SK-N-MC (cell line): ENCODE data around the gene RALGPS1.

Source experiments
- DNase-seq: peaks from one replicate; pipeline ENCODE4 v3.0.0-alpha.2; 2011; ENCODE audit warnings: low read depth, low spot score
- H3K27ac ChIP-seq: fragments of 200-600 bp; sonication (generic); 2 replicates; pipeline ENCODE4 v1.5.1; 2016; ENCODE audit warnings: mixed run types
- H3K36me3 ChIP-seq: fragments of 200-600 bp; sonication (generic); 2 replicates; pipeline ENCODE4 v1.6.1; 2017; ENCODE audit warnings: antibody characterized with exemption, low read length, mixed read lengths; ENCODE audit not compliant: insufficient read depth
- H3K4me3 ChIP-seq: fragments of 200-600 bp; sonication (generic); 2 replicates; pipeline ENCODE4 v1.5.1; 2016
- H3K9ac ChIP-seq: fragments of 200-600 bp; sonication (generic); 2 replicates; pipeline ENCODE4 v1.8.0; 2017; ENCODE audit warnings: mixed run types, mixed read lengths; ENCODE audit not compliant: insufficient read length
- H3K9me3 ChIP-seq: fragments of 200-600 bp; sonication (generic); 2 replicates; pipeline ENCODE4 v1.6.1; 2017; ENCODE audit warnings: low read depth, mild to moderate bottlenecking, antibody characterized with exemption, low read length, moderate library complexity, mixed read lengths
- EZH2 ChIP-seq: fragments of 200-600 bp; sonication (generic); IDR thresholded peaks from one replicate; pipeline ENCODE4 v1.6.1; 2017; ENCODE audit warnings: antibody characterized with exemption
- FOXP2 ChIP-seq: optimal IDR thresholded peaks from 2 replicates; pipeline ENCODE3; 2011; ENCODE audit warnings: mild to moderate bottlenecking, moderate library complexity; ENCODE audit not compliant: insufficient read depth; ENCODE audit errors: extremely low read length, control extremely low read depth
- POLR2AphosphoS5 ChIP-seq: IDR thresholded peaks from 2 replicates; pipeline ENCODE4 v1.6.1; 2012; ENCODE audit warnings: mild to moderate bottlenecking, low read depth, low read length, borderline replicate concordance

RALGPS1 gene

DNA sequence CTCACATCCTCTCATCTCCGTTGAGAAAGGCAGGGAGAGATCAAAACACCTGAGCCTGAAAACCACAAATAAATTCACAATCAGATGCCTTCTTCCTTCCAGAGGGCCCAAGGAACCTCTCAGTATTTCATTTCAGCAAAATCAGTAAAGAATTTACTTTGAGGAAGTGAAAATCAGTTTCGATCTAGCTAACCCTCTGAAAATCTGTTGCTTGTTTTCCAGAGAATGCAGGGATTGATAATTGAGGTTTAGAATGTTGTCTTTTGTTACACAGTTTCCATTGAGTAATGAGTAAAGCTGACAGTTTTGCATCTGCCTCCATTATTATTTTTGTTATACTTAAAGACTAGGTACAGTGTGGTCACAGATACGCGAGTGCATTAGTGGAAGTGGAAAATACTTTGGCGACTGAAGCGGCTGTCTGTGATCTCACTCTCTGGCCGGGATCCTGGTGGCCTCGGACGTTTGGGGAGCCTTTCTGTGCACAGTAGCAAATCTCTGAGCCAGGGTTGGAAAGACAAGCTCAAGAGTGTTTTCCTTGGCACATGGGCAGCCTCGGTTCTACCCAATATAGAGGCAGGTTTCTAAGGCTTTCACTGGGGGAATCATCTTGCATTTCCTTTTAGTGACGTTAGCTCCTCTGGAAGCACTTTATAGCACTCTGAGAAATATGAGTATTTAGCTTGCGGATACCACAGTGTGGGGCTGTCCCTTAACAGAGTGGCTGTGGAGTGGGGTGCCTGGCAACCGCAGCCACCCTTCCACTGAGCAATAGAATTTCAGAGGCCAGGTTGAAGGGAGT lies 240.0 kb downstream of the RALGPS1 start:
- Histone ChIP-seq H3K9ac (no peak overlapping the region), H3K9me3 (no peaks in the 10 kb centered on the region), H3K4me3 (no peak overlapping the region), H3K27ac (no peak overlapping the region), H3K36me3 (no peaks in the 10 kb centered on the region)
- DNase-seq: no peak
- no peak for TF ChIP-seq FOXP2
- no peak for TF ChIP-seq EZH2
- no peak for TF ChIP-seq POLR2AphosphoS5

GRCh38 chr9:127155314-127155960 lies 240.9 kb downstream of the RALGPS1 start:
- no peak for TF ChIP-seq FOXP2
- no peak for TF ChIP-seq POLR2AphosphoS5
- no peak for TF ChIP-seq EZH2
- H3K4me3 ChIP-seq: no peak overlapping the region
- H3K36me3 ChIP-seq: no peaks in the 10 kb centered on the region
- no peak overlapping the region for H3K9ac ChIP-seq
- H3K27ac ChIP-seq: no peak overlapping the region
- no peaks in the 10 kb centered on the region for H3K9me3 ChIP-seq
- DNase-seq: no peak

GRCh38 chr9:127158786-127159324 lies 244.3 kb downstream of the RALGPS1 start:
- Histone ChIP-seq H3K36me3 (no peaks in the 10 kb centered on the region), H3K4me3 (no peak overlapping the region), H3K9me3 (no peaks in the 10 kb centered on the region), H3K27ac (peak overlapping the region; percentile 84), H3K9ac (no peak overlapping the region)
- DNase-seq: no peak
- TF ChIP-seq EZH2 (no peak), POLR2AphosphoS5 (no peak), FOXP2 (no peak)

GRCh38 chr9:127159325-127159801 lies 244.8 kb downstream of the RALGPS1 start:
- DNase-seq: no peak
- TF ChIP-seq POLR2AphosphoS5 (no peak), FOXP2 (no peak), EZH2 (no peak)
- peak overlapping the region; percentile 1; the same call in 1 of the 2 replicates for H3K4me3 ChIP-seq
- H3K9ac ChIP-seq: peak overlapping the region; percentile 46
- peak overlapping the region; percentile 84 for H3K27ac ChIP-seq
- H3K36me3 ChIP-seq: no peaks in the 10 kb centered on the region
- no peaks in the 10 kb centered on the region for H3K9me3 ChIP-seq

DNA sequence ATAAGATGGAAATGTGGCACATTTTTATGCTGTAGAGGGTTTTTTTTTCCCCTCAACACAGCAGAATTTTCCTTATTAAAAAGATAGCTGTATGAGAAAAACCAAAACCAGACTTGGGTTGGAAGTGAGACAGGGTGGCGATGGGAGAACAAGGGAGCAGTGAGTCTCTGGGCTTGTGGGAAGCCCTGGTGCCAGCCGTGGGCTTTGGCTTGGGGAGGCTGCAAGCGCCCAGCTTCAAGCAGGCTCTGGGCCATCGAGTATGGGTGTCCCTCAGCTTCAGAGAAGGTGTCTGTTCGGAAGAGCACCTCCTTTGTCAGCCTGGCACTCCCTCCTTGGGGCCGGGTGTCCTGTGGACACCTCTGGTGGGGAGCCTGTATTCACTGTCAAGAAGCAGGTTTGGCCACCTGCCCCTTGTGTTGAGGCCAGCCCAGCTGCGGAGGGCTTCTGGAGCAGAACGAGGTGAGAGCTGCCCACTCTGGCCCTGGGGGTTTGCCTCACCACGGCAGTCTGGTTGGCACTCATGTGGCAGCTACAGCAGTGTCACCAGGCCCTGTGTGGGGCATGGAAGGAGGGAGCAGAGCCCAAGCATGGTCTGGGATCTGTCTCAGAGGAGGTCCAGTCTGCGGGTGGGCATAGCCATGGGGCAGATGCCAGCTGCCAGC lies 245.5 kb downstream of the RALGPS1 start:
- no peak for TF ChIP-seq EZH2
- TF ChIP-seq FOXP2: no peak
- TF ChIP-seq POLR2AphosphoS5: no peak
- H3K9me3 ChIP-seq: no peaks in the 10 kb centered on the region
- H3K9ac ChIP-seq: peak overlapping the region; percentile 46
- H3K36me3 ChIP-seq: no peaks in the 10 kb centered on the region
- peak overlapping the region; percentile 84 for H3K27ac ChIP-seq
- DNase-seq: no peak
- peak overlapping the region; percentile 1; the same call in 1 of the 2 replicates for H3K4me3 ChIP-seq

DNA sequence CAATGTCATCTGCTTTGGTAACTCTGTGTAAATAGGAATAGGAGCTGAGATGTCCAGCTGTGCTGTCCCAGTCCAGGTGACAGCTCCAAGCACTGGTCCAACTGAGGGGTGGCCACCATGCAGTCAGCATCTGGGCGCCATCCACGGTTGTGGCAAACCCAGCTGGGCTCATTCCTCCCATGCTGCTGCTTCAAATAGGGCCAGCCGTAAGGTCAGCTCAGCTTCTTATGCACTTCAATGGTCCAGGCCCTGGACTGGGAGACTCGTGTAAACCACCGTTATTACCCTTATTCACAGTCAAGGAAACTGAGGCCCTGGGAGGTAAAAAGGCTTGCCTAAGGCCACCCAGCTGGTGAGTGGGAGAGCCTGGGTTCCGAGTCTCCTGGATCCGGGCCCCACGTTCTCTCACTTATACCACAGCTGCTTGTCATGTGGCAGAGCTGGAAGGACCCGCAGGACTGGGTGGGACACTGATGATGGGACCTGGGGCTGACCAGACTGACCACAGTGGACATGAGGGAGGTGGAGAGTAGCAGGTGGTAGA lies 246.6 kb downstream of the RALGPS1 start:
- Histone ChIP-seq H3K36me3 (no peaks in the 10 kb centered on the region), H3K9ac (no peak overlapping the region), H3K4me3 (no peak overlapping the region), H3K9me3 (no peaks in the 10 kb centered on the region), H3K27ac (peak overlapping the region; percentile 85)
- no peak for DNase-seq
- no peak for TF ChIP-seq POLR2AphosphoS5
- TF ChIP-seq EZH2: no peak
- TF ChIP-seq FOXP2: no peak

- DNase-seq: peak; percentile 72
- H3K27ac ChIP-seq: peak overlapping the region; percentile 85
- H3K9ac ChIP-seq: peak overlapping the region; percentile 27
- peak overlapping the region; percentile 27; the same call in 1 of the 2 replicates for H3K4me3 ChIP-seq
- H3K9me3 ChIP-seq: no peaks in the 10 kb centered on the region
- no peaks in the 10 kb centered on the region for H3K36me3 ChIP-seq
- TF ChIP-seq POLR2AphosphoS5 (no peak), FOXP2 (peak; percentile 71)
These were observed 247.7 kb downstream of the RALGPS1 start for GRCh38 chr9:127162046-127162863.
